HG03139 (cell line): ENCODE results near the gene CSAG3.
"Not testable (repeated sequence)": the region's sequence is repeated elsewhere in the genome, so short reads cannot be mapped to it uniquely, and the experiment has no call there.

Source experiments
- ATAC-seq: cut with Tn5 transposase; IDR thresholded peaks from one replicate; pipeline ENCODE4 v1.9.1; 2021; ENCODE audit not compliant: unreplicated experiment

CSAG3 gene

DNA sequence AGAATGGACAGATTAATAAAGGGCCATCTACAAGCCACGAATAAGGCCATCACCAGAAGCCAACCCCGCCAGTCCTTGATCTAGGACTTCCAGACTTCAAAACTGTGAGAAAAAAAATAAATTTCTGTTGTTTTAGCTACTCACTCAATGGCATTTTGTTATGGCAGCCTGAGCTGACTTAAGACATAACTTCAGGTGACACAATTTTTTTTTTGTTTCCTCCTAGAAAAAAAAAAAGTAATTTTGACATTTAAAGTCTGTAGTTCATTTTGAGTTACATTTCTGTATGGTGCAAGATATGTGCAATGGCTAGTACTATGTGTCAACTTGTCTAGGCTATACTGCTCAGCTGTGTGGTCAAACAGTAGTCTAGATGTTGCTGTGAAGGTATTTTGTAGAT, at the start of gene CSAG3:
Gene CSAG3, plus strand, starts transcription at position 301 of the 400 bp plus-strand sequence.
- ATAC-seq, result not testable (repeated sequence)

GRCh38 chrX:152713195-152713594, 45.8 kb upstream of the CSAG3 start:
- not testable (repeated sequence) for ATAC-seq

GRCh38 chrX:152713815-152714787, 44.9 kb upstream of the CSAG3 start, which contains the start of gene MAGEA2B:
Gene MAGEA2B (plus strand): TSS chrX:152714628. CDS start chrX:152717107, 2,479 bp downstream.
- not testable (repeated sequence) for ATAC-seq

DNA sequence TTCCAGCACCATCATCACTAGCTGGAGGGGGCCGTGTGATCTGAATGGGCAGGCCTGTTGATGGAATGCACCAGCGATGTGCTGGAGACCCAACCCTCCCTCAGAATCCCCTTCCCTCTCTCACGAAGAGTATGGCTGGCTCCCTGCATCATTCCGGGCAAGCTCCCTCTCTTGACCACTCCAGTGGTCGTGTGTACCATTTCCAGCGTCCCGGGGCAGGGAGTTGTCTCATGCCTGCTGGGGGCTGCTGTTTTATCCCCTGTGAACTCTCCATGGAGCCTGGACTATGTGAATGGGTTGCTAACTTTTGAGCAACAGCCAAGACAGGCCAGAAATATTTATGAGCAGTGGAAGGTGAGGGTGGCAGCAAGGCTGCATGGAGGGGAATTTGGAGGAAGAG, 33.6 kb upstream of the CSAG3 start:
- ATAC-seq, result no peak

- ATAC-seq, result no peak
These were observed 25.6 kb upstream of the CSAG3 start, which contains the start of the genes CSAG1 and MAGEA12 for GRCh38 chrX:152733261-152733975. Gene CSAG1 (minus strand): TSS chrX:152733721. CDS start chrX:152732460, 1,261 bp downstream. Gene MAGEA12 (plus strand): TSS chrX:152733757. CDS start chrX:152736162, 2,405 bp downstream.

DNA sequence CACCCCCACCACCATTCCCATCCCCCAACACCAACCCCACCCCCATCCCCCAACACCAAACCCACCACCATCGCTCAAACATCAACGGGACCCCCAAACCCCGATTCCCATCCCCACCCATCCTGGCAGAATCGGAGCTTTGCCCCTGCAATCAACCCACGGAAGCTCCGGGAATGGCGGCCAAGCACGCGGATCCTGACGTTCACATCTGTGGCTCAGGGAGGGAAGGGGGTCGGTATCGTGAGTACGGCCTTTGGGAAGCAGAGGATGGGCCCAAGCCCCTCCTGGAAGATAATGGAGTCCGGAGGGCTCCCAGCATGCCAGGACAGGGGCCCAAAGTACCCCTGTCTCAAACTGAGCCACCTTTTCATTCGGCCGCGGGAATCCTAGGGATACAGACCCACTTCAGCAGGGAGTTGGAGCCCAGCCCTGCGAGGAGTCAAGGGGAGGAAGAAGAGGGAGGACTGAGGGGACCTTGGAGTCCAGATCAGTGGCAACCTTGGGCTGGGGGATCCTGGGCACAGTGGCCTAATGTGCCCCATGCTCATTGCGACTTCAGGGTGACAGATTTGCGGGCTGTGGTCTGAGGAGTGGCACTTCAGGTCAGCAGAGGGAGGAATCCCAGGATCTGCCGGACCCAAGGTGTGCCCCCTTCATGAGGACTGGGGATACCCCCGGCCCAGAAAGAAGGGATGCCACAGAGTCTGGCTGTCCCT, 24.7 kb upstream of the CSAG3 start:
- not testable (repeated sequence) for ATAC-seq

GRCh38 chrX:152735101-152735500, 23.9 kb upstream of the CSAG3 start:
- no peak for ATAC-seq

- ATAC-seq, result no peak
These were observed 23.0 kb upstream of the CSAG3 start for GRCh38 chrX:152735860-152736511.

DNA sequence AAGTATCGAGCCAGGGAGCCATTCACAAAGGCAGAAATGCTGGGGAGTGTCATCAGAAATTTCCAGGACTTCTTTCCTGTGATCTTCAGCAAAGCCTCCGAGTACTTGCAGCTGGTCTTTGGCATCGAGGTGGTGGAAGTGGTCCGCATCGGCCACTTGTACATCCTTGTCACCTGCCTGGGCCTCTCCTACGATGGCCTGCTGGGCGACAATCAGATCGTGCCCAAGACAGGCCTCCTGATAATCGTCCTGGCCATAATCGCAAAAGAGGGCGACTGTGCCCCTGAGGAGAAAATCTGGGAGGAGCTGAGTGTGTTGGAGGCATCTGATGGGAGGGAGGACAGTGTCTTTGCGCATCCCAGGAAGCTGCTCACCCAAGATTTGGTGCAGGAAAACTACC, 22.5 kb upstream of the CSAG3 start:
- not testable (repeated sequence) for ATAC-seq

DNA sequence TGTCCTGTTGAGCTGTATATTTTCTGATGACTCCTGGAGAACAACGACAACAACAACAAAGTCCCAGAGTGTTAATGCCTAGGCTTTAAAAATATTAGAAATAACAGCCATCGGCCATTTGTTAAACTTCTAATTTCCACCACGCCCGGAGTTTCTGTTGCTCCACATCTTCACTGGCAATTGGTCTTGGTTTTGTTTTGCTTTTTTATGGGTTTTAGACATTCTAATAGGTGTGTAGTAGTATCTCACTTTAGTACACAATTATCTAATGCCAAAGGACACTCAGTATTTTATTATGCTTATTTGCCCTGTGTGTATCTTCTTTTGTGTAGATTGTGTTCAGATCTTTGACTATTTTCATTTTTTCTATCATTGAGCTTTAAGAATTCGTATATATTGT, 20.5 kb upstream of the CSAG3 start:
- ATAC-seq, result no peak

DNA sequence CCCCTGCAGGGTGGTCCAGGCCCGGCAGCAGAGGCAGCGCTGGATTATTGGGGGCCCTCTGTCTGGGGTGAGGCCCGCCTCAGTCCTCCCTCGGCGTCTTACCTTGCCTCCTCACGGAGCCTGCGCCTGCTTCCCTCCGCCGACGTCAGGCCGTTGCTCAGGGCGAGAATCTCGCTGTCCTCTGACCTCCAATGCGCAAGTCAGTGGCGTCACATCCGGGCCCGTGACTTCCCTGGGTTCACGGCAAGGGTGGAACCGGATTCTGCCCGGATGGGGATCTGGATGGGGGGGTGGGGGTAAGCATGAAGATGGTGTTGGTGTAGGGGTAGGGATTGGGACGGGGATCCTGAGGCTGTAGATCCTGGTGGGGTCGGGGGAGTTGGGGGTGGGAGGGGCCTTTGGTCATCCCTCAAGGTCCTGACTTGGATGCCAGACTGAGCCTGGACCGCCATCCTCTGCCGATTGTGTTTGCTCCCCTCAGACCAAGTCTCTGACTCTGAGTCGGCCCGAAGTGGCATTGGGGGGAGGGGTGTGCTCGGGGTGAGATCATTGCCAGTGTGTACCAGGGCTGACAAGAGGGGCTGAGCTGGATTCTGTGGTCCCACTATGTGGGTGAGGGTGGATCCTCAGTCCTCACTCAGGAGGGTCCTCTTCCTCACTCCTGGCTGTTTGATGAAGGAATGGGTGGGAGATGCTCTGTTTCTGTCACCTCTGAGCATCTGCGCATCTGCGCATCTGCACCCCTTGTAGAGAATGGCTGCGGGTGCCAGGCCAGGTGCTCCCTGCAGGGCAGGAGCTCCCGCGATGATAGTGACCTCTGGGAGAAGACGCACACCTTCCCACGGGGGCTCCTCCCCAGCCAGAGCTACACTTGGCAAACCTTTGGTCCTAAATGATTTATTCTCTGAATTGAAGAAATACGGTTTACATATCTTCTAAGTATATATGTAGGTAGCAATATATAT, 5.0 kb upstream of the CSAG3 start, which contains the start of gene MAGEA2:
Gene MAGEA2, minus strand, starts transcription at position 157 of the 965 bp plus-strand sequence. CDS start 2,479 bp downstream, outside the sequence.
- not testable (repeated sequence) for ATAC-seq

GRCh38 chrX:152754871-152755270, 4.1 kb upstream of the CSAG3 start:
- not testable (repeated sequence) for ATAC-seq

- ATAC-seq, result not testable (repeated sequence)
These were observed 526 bp downstream of the CSAG3 start for GRCh38 chrX:152759544-152759943.

DNA sequence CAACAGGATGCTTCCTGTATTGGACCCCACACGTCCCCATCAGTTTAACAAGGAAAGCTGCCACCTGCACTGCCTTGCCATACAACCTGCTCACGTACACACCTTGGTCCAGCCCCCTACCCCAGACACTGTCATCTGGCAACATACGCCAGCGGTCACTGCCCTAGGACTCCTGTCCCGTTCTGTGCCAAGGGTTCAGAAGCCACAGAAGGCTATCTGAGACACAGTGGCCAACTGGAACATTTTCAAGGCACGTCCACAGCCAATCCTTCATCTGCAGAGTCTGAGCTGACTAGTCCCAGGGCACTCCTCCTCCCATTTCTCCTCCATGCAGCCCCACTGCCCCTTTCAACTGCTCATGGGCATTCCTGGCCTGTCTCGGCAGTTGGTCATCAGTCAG, 2.6 kb downstream of the CSAG3 start:
- ATAC-seq, result not testable (repeated sequence)

GRCh38 chrX:152766562-152766961, 7.5 kb downstream of the CSAG3 start:
- ATAC-seq, result not testable (repeated sequence)

DNA sequence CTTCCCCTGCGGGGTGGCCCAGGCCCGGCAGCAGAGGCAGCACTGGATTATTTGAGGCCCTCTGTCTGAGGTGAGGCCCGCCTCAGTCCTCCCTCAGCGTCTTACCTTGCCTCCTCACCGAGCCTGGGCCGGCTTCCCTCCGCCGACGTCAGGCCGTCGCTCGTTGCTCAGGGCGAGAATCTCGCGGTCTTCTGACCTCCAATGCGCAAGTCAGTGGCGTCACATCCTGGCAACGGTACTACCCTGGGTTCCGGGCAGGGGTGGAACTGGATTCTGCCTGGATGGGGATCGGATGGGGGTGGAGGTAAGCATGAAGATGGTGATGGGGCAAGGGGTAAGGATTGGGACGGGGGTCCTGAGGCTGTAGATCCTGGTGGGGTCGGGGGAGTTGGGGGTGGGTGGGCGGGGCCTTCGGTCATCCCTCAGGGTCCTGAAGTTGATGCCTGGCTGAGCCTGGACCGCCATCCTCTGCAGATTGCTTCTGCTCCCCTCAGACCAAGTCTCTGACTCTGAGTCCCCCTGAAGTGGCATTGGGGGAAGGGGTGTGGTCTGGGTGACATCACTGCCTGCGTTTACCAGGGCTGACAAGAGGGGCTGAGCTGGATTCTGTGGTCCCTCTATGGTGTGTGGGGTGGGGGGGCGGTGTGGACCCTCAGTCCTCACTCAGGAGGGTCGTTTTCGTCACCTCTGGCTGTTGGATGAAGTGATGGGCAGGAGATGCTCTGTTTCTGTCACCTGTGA, 10.7 kb downstream of the CSAG3 start, which contains the start of gene MAGEA6:
Gene MAGEA6, minus strand, starts transcription at position 141 of the 741 bp plus-strand sequence. CDS start 2,039 bp downstream, outside the sequence.
- ATAC-seq, result not testable (repeated sequence)

GRCh38 chrX:152787062-152787461, 28.0 kb downstream of the CSAG3 start:
- ATAC-seq, result peak; percentile 84

DNA sequence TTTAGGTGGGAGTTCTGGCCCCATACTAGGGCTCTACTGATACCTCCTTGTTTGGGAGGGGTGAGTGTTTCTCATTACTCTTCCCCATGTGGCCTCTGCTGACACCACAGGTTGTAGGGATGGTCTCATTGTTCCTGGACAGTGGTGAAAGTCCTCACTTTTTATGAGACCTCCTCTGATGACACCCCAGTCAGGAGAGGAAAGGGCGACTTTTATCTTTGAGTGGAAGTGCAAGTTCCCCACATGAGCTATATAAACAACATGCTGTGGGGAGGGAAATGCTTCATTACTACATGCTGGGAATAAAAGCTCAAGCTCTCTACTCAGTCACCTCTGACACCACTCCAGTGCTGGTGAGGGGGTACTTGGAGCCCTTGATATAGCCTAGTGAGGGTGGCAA, 39.9 kb downstream of the CSAG3 start:
- no peak for ATAC-seq
